HG03432 (cell line): ENCODE data around the gene PLXNA4.

Source experiments
- ATAC-seq: cut with Tn5 transposase; IDR thresholded peaks from one replicate; pipeline ENCODE4 v1.9.1; 2021; ENCODE audit warnings: mild to moderate bottlenecking, moderate library complexity; ENCODE audit not compliant: unreplicated experiment

Gene PLXNA4

GRCh38 chr7:132134814-132135445 lies 441.3 kb downstream of the PLXNA4 start:
- ATAC-seq: no peak

GRCh38 chr7:132133501-132133900 lies 442.8 kb downstream of the PLXNA4 start:
- no peak for ATAC-seq

GRCh38 chr7:132131196-132131595 lies 445.1 kb downstream of the PLXNA4 start:
- no peak for ATAC-seq

GRCh38 chr7:132130497-132130896 lies 445.8 kb downstream of the PLXNA4 start:
- ATAC-seq: no peak

- ATAC-seq: no peak
Measured at GRCh38 chr7:132125872-132126595, 450.2 kb downstream of the PLXNA4 start.

GRCh38 chr7:132125096-132125495 lies 451.2 kb downstream of the PLXNA4 start:
- no peak for ATAC-seq

- no peak for ATAC-seq
Measured at GRCh38 chr7:132124575-132124974, 451.7 kb downstream of the PLXNA4 start.

GRCh38 chr7:132123773-132124172 lies 452.5 kb downstream of the PLXNA4 start:
- no peak for ATAC-seq

GRCh38 chr7:132122901-132123300 lies 453.4 kb downstream of the PLXNA4 start:
- no peak for ATAC-seq

- ATAC-seq: no peak
Measured at GRCh38 chr7:132121987-132122386, 454.3 kb downstream of the PLXNA4 start.

GRCh38 chr7:132118641-132119040 lies 457.6 kb downstream of the PLXNA4 start:
- no peak for ATAC-seq

- no peak for ATAC-seq
Measured at GRCh38 chr7:132117636-132118035, 458.6 kb downstream of the PLXNA4 start.

- ATAC-seq: no peak
Measured at GRCh38 chr7:132117181-132117580, 459.1 kb downstream of the PLXNA4 start.

- ATAC-seq: no peak
Measured at GRCh38 chr7:132116369-132116768, 459.9 kb downstream of the PLXNA4 start.

- no peak for ATAC-seq
Measured at GRCh38 chr7:132115758-132116157, 460.5 kb downstream of the PLXNA4 start.

- ATAC-seq: no peak
Measured at GRCh38 chr7:132115028-132115427, 461.2 kb downstream of the PLXNA4 start.

- ATAC-seq: no peak
Measured at GRCh38 chr7:132114411-132114810, 461.9 kb downstream of the PLXNA4 start.

GRCh38 chr7:132113536-132114371 lies 462.5 kb downstream of the PLXNA4 start:
- no peak for ATAC-seq

- ATAC-seq: no peak
Measured at GRCh38 chr7:132112657-132113056, 463.6 kb downstream of the PLXNA4 start.

- no peak for ATAC-seq
Measured at GRCh38 chr7:132112106-132112505, 464.2 kb downstream of the PLXNA4 start.

- no peak for ATAC-seq
Measured at GRCh38 chr7:132110692-132111091, 465.6 kb downstream of the PLXNA4 start.

- ATAC-seq: no peak
Measured at GRCh38 chr7:132109769-132110168, 466.5 kb downstream of the PLXNA4 start.
